HG02938 (cell line): ENCODE data around the gene IRX4.

Experiments used
- ATAC-seq: cut with Tn5 transposase; IDR thresholded peaks from one replicate; pipeline ENCODE4 v1.9.1; 2021; ENCODE audit warnings: mild to moderate bottlenecking, moderate library complexity; ENCODE audit not compliant: unreplicated experiment

The IRX4 gene

GRCh38 chr5:1892685-1893445 lies 10.1 kb upstream of the IRX4 start:
- ATAC-seq, result no peak

- no peak for ATAC-seq
Observed at GRCh38 chr5:1892211-1892610, 9.5 kb upstream of the IRX4 start.

- no peak for ATAC-seq
Observed at GRCh38 chr5:1891391-1891790, 8.7 kb upstream of the IRX4 start.

GRCh38 chr5:1890296-1890695 lies 7.6 kb upstream of the IRX4 start:
- ATAC-seq, result no peak

- no peak for ATAC-seq
Observed at GRCh38 chr5:1889321-1890065, 6.8 kb upstream of the IRX4 start.

GRCh38 chr5:1888541-1889251 lies 6.0 kb upstream of the IRX4 start:
- ATAC-seq, result no peak

DNA sequence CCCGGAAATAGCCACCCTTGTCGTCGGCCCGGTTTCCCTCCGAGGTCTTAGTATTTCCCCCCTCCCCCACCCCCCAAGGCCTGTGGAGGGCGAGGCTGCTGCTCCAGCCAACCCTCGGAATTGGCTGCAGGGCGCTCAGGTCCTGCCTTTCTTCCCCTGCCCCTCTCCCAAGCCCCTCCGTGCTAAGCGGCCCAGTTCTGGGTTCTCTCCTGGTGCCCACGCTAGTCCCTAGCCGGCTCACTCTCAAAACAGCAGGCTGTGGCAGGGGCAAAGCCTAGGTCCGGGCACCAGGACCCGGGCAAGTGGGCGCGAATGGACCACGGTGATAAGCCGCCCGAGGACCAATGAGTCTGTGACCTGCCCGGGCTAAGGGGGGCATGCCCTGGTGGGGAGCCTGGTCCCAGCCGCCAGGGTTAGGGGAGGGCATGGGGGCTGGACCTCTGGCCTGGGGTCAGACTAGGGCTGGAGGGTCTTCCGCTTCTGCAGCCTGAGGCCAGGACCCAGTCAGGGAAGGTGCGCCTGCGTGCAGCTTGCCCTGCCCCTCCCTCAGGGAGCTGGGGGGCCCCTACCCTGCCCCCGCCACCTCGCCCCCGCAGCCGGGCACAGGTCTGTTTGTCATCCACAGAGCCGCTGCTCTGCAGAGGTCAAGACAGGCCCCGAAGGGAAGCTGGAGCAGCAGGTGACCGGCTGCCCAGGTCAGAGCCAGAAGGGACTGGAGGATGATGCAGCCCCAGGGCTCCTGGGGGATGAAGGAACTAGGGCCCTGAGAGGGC lies 5.0 kb upstream of the IRX4 start:
- ATAC-seq, result no peak

- no peak for ATAC-seq
Observed at GRCh38 chr5:1886846-1887587, 4.3 kb upstream of the IRX4 start.

DNA sequence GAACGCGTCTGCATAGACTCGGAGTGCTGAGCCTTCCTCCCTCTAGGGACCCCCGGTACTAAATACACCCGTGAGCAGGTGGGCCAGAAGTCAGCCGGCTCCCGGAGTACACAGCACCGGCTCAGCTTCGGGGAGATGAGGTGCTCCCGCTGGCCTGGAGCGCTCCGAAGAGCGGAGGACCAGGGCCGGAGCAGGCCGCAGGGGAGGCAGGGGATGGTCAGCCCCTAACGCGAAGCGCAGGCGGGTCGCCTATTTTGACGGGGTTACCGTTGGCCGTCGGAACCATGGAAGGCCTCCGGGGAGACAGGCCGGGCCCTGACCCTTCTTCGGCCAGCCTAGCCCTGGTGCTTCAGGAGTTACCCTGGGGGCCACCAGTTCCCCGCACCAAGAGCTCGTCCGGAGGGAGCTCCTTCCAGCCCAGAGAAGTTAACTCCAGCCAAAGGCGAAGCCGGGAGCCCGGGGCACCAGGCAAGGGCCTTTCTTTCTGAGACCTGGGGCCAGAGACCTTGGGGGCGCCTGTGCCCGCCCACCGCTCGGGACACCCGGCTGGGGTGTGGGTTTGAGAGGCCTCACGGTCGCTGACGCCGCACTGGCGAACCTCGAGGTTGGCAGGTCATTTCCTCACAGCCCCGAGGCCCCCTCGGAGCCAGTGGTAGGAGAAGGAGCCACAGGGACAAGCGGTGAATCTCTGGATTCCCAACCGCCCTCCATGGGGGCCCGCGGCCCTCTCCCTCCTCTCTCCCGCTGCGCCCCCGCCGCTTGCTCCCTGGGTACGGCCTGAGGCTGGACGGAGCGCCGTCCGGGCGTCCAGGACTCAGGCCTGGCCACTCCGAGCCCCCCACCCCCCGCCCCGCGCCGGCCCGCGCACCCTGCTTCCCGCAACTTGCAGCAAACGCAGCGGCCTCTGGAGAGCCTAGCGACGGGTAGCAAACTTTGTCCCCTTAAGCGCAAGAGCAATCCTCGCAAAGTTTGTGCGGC lies 3.4 kb upstream of the IRX4 start:
- ATAC-seq, result no peak

DNA sequence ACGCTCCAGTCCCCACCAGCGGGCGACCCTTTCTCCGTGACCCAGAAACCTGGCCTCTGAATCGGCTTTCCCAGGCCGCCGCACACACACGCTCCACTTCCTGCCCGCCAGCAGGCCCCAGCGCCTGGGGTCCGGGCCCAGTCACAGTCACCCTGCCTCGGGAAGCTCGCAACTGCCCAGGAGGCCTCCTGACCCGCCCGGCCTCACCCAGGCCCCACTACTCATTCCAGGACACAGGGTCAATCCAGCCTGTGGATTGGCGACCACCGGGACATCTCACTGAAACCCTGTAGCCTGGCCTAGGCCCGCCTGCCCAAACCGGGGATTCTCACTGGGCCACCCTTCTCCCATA lies 2.7 kb upstream of the IRX4 start:
- no peak for ATAC-seq

DNA sequence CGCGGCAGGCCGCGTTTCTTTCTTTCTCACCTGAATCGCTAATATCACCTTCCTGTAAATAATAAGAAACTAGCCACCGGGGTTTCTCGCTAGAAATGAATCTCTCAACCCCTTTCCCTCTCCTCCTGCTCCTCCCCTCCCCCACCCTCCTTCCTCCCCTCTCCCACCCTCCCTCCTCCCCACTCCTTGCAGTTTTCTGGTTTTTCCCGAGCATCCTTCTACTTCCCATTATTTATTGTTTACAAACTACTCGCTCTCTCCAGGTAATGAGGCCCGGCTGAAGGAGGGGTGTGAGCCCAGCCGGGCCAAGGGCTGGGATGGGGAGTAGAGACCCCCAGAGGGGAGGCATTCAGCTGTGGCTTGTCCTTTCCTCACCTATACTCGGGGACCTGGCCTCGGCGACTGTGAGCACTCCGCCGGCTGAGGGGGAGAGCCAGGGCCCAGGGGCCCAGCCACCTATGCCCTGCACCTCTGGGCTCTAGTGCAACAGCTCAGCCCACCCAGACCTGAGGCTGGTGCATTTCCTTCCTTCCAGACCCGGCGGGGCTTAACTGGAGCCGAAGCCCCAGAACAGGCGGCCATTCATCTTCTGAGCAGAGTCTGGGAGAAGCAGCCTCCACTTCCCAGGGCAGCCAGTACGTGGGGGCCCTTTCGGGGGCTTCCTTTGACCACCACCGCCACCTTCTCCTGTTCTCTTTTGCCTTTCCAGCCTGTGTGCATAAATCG lies 2.1 kb upstream of the IRX4 start:
- ATAC-seq, result no peak

GRCh38 chr5:1883925-1884677 lies 1.4 kb upstream of the IRX4 start:
- no peak for ATAC-seq

- no peak for ATAC-seq
Observed at GRCh38 chr5:1883120-1883924, 597 bp upstream of the IRX4 start.

DNA sequence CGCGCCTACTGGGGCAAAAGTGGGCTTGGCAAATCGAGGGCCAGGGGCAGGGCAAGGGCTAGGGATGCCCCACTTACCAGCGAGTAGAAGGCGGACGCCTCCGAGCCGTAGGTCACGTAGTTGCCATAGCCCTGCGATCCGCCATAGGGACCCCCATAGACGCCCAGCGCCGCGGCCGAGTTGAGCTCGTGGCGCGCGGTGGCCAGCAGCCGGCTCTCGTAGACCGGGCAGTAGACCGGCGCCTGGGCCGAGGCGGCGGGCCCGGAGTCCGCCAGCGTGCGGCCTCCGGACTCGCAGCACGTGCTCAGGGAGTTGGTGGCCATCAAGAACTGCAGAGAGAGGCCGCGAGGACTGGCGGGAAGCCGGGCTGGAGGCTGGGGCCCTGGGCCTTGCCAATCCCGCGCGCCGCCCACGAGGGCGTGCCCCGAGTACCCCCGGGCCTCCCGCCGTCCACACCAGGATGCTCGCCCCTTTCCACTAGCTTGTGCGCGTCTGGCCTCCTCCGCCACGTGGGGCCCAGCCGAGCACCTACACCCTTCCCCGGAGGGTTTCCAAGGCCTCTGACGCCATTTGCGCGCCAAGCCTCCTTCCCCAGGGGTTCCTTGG lies 891 bp downstream of the IRX4 start:
- ATAC-seq, result no peak

DNA sequence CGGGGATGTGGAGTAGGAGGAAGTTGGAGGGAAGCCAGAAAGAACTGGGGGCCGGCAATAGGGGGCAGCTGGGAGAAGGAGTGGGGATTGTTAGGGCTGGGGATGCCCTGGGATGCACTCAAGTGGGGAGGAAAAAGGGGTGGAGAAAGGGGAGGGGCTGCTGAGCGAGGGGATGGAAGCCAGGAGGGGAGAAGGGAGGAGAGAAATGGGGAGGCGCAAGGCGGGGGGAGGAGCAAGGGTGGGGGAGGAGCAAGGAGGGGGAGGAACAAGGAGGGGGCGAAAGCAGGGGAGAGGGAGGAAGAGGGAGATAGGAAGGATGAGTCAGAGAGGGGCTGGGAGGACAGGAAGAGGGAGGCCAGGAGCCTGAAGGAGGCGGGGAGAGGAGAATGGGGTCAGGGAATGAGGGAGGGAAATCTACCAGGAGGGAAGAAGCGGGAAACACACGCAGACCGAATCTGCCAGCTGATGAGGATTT lies 1.6 kb downstream of the IRX4 start:
- ATAC-seq, result no peak

DNA sequence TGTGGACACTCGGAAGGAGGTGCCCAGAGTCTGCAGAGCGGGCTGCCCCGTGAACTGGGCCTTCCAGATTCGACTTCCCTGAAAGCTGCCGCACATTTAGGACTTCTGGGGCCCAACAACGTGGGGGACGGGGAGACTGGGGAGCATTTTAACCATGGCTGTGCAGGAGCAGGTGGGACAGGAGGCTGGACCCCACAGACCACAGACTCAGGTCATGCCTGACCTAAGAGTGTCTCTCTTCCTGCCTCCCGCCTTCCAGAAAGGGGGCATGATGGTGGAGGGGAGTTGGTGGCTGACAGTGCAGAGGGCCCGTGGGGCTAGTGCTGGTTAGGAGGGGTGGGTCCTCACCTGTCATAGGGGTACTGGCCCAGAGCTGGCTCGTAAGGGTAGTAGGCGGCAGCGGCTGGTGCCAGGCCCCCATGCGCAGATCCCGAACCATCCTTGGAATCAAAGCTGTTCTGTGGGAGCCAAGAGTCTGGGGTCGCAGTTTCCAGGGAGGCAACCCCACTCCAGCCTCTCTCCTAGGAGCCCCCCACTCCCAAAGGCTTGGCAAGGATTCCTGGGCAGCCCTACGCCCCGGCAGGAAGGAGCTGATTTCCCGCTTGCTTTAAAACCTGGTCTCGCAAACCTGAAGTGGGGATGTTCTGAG lies 2.2 kb downstream of the IRX4 start:
- ATAC-seq, result no peak
